Measurements from ENCODE around the gene RHBDL1. TPM values are rescaled to one million over a fixed set of nuclear protein-coding genes. Genes with fewer than 3 reads are reported as not detected.

Gene RHBDL1
- total and polyA plus RNA-seq, 9 of the 15 experiments (the other 6 are each of a cell fraction or from before 2014, with no cell fraction given), result 0.03 to 5.6 (median 1.3) TPM; not detected in 1

- TF ChIP-seq KLF13 (tag; IDR thresholded peaks at IDR 0.05; ENCODE audit: borderline replicate concordance, low read depth) (no peak), TCF3 (CRISPR knock-in tag; IDR thresholded peaks at IDR 0.05) (0 out of 2 replicates have a peak, but pooled peaks have one; percentile 1), CBFA2T2 (conservative IDR thresholded peaks at IDR 0.05) (no peak), HIVEP1 (CRISPR knock-in tag; IDR thresholded peaks at IDR 0.05) (no peak), ZNF165 (CRISPR knock-in tag; IDR thresholded peaks at IDR 0.05; ENCODE audit: borderline replicate concordance) (no peak), CHD1 (IDR thresholded peaks at IDR 0.05; ENCODE audit: low read length) (no peak), CBX1 (IDR thresholded peaks at IDR 0.05; ENCODE audit: low read depth) (0 out of 2 replicates have a peak, but pooled peaks have one; percentile 38), ZNF512 (tag; IDR thresholded peaks at IDR 0.05) (no peak), TAF1 (IDR thresholded peaks at IDR 0.05; ENCODE audit: control insufficient read depth, extremely low read depth, insufficient read depth, low read length, severe bottlenecking) (peak; percentile 14), RBM14 (IDR thresholded peaks at IDR 0.05; ENCODE audit: borderline replicate concordance, insufficient read depth, low read depth, low read length) (0 out of 2 replicates have a peak, but pooled peaks have one; percentile 55), RFX7 (CRISPR knock-in tag; IDR thresholded peaks at IDR 0.05) (no peak), ZFP1 (CRISPR knock-in tag; IDR thresholded peaks at IDR 0.05) (no peak), ZNF699 (CRISPR knock-in tag; IDR thresholded peaks at IDR 0.05; ENCODE audit: insufficient replicate concordance) (no peak), NCOR1 (IDR thresholded peaks at IDR 0.05) (no peak), ZNF780A (CRISPR knock-in tag; IDR thresholded peaks at IDR 0.05) (no peak), ARID2 (IDR thresholded peaks at IDR 0.05) (no peak), PHF20 (IDR thresholded peaks at IDR 0.05; ENCODE audit: partially characterized antibody) (no peak), ZNF655 (CRISPR knock-in tag; IDR thresholded peaks at IDR 0.05) (no peak), ZBTB1 (CRISPR knock-in tag; IDR thresholded peaks at IDR 0.05; ENCODE audit: borderline replicate concordance, low read depth) (peak; percentile 62; the same call in 1 of the 2 replicates), RCOR1 (IDR thresholded peaks at IDR 0.05; ENCODE audit: borderline replicate concordance in 1 of 2, low read depth in 2 of 2, low read length in 2 of 2) (peak in 1 of 2 experiments; percentile 61; a peak in 1 of 4 replicates), KDM2B (CRISPR knock-in tag; IDR thresholded peaks at IDR 0.05) (no peak), ZNF592 (IDR thresholded peaks at IDR 0.05) (no peak)
Measured at GRCh38 chr16:720447-720989, 45.0 kb downstream of the RHBDL1 start (continued).

Data from K562 (cell line).